NCI-H2107 treated with DMSO at 0.1 percent for 48 hours (cell line): ENCODE results near the gene ABHD1.

Experiments used
- DNase-seq: peaks from one replicate; lab custom pipeline; 2025; ENCODE audit not compliant: unreplicated experiment; lab: John Stamatoyannopoulos, UW

ABHD1 gene

GRCh38 chr2:27086724-27087593, 36.7 kb upstream of the ABHD1 start, which contains the start of gene KHK:
Gene KHK, plus strand, starts transcription at chr2:27086772. Its CDS starts 488 bp downstream, at chr2:27087260.
- no peak for DNase-seq

- DNase-seq: no peak
These were observed 35.7 kb upstream of the ABHD1 start for GRCh38 chr2:27087823-27088410.

- no peak for DNase-seq
These were observed 35.0 kb upstream of the ABHD1 start for GRCh38 chr2:27088634-27089033.

DNA sequence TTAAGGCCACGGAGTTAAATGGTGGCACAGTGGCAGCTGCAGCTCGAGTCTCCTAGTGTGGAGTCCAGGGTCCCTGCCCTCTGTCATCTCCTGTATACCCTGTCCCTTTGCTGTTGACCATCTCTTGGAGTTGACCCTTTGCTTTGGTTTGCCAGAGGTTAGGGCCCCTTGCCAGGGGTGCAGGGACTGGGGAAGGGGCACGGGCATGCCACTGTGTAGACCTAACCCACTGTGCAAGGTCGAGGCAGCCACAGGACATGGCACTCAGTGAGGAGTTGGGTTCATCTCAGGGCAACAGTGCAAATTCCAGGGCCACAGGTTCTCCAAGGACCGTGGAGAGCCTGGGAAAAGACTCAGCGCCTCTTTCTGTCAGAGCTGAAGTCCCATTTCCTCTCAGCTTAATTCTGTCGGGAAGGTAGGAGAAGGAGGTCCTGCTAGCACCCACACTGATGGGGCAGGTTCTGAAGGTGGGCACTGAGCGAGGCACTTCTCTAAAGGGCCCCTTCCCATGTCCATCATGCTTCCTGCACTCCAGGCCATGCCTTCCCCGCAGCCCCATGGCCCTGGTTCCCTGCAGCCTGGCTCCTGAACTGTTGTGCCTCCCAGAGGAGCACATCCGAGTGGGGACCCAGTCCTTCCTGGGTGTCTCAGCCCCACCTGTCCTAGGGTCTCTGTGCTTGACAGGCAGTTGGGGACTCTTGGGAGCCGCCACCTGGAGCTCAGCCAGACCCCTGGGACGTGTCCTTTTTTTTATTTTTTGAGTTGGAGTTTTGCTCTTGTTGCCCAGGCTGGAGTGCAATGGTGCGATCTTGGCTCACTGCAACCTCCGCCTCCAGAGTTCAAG, 34.3 kb upstream of the ABHD1 start:
- no peak for DNase-seq

DNA sequence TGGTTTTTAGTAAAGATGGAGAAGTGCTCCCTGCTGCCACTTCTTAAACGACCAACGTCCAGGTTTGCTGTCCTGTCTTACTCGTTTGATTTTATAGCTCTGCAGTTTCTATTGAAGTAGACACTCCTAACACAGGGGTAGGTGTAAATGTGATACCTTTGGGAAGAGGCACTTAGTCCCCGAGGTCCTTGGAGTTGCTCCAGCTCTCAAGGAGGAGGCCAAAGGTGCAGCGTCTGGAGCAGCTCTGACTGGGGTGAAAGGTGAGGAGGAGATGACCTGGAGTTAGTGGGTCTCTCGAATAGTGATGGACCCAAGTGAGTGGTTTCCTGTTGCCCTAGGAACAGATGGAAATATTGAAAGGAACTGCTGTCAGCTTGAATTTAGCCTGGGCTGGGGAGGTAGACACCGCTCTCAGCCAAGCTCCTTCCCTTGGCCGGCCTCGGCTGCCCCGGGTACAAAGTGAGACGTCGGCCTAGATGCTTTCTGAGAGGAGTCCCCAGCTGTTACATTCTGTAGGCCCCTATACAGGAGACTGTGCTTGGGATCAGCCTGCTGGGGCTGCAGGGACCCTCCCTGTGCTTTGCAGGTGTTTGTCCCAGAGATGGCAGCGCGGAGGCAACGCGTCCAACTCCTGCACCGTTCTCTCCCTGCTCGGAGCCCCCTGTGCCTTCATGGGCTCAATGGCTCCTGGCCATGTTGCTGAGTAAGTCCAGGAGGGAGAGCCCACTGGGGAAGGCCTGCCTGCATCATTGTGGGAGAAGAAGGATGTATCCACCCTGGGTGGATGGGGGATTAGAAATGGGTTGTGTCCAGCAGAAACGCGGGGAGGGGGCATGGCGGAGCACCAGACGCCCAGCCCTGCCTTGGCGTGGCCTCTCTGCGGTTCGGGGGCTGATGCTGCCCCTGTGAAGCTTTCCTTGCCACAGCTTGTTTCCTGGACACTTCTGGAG, 31.6 kb upstream of the ABHD1 start:
- no peak for DNase-seq

DNA sequence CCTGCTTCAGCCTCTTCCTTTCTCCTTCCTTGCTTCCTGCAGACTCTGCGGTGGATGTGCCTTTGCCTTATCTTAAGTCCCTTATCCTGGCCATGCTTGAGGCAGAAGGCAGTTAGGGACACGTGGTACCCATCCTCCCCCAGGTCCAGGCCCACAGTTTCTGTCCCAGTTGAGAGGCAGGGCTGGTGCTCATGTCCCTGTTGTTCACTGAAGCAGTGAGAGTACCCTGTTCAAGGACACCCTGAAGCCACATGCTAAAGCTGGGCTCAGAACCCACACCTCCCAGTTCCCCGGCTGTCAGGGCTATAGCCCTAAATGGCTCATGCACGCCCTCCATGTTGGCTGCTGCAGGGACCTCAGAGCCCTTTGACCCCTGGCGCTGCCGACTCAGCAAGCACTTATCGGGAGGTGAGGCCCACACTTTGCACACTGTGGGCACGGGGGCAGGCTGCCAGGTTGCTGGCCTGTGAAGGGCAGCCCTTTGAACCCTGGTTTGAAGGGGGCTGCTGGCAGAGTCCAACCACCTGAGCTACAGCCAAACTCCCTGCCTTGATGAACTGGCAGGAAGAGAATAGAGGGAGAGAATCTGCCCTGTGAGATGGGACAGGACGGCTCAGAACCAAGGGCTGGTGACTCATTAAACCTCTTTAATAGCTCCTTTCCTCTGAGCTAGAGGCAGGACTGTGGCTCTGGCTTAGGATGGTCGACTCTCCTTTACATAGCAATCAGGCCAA, 30.8 kb upstream of the ABHD1 start:
- no peak for DNase-seq

DNA sequence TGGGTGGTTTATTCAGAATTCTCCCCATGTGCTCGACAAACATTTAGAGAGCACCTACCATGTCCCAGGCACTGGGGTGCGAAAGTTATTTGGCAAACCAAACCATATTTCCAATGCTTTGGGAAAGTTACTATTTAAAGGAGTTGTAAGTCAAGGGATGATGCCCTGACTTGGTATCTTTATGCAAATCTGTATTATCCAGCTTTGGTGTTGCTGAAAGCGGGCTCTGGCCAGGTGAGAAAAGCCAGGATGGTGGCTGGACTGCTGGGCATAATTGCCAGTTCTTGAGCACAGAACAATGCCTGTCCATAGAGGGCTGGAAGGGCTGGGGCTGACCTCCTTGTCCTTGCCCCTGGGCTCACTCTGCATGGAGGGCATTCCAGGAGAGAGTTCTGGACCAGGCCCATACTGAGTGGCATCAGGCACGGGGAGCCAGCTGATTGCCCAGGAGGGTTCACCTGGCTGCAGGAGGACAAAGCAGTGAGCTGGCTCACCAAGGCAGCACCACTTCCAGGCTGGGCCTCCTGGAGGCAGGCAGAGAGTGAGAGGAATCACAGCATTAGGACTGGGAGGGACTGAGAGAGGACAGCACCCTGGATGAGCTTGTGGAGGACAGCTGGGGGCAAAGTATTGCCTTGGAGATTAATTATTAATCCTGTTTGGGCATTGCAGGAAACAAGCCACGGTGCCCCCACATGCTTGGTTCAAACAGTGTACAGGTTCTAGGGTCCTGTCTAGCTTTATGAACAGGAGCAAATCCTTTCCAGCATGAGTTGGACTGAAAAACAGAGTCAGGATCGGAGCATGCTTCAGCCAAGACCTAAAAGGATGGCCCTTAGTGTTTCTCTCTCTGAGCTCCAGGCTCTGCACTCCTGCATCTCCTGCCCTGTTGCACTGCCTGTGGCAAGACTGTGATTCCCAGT, 29.9 kb upstream of the ABHD1 start:
- no peak for DNase-seq

DNA sequence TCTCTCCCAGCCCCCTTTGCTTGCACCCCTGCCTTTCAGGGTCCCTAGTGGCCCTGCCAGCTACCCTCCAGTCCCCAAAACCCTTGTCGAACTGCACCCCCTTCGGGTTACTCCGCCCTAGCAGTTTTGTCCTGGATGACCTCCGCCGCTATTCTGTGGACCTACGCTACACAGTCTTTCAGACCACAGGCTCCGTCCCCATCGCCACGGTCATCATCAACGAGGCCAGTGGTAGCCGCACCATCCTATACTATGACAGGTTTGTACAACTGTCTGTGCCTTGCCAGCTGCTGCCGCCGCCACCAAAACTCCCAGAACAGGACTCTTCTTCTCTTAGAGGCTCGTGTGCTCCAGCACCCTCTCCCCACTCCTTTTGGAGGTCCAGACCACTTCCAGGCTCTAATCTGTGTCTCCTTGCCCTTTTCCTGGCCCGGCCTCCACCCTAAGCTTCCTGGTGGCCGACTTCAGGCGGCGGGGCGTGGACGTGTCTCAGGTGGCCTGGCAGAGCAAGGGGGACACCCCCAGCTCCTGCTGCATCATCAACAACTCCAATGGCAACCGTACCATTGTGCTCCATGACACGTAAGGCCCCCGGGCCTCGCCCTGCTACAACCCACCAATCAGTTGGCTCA, 29.1 kb upstream of the ABHD1 start:
- no peak for DNase-seq

- DNase-seq: no peak
These were observed 28.2 kb upstream of the ABHD1 start for GRCh38 chr2:27095427-27095744.

- DNase-seq: no peak
These were observed 27.6 kb upstream of the ABHD1 start for GRCh38 chr2:27095745-27096651.

DNA sequence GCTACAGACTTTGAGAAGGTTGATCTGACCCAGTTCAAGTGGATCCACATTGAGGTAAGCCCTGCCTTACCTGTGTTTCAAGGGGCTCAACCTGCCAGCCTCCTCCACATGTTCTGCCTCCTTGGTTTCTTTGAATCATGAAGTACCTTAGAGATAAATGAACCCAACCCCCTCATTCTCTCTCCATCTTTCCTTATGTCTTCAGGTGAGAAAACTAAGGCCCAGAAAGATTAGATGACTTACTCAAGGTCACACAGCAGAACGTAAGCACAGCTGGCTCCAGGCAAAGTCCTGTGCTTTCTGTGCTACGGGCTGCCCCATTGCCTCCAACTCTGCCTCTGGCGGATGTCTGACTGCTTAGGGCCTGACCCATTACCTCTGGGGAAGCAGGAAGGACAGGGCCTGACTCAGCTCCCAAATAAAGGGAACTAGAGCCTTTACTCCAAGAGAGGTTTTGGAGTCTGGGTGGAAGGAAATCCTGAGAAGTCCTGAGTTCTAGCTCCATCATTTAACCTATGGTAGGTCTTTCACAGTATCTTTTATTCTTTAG, 26.8 kb upstream of the ABHD1 start:
- DNase-seq: no peak

- DNase-seq: no peak
These were observed 26.3 kb upstream of the ABHD1 start for GRCh38 chr2:27097341-27097740.

GRCh38 chr2:27099334-27099955, 24.2 kb upstream of the ABHD1 start:
- no peak for DNase-seq

- no peak for DNase-seq
These were observed 23.6 kb upstream of the ABHD1 start for GRCh38 chr2:27100036-27100435.

- DNase-seq: no peak
These were observed 21.3 kb upstream of the ABHD1 start for GRCh38 chr2:27102329-27102728.

DNA sequence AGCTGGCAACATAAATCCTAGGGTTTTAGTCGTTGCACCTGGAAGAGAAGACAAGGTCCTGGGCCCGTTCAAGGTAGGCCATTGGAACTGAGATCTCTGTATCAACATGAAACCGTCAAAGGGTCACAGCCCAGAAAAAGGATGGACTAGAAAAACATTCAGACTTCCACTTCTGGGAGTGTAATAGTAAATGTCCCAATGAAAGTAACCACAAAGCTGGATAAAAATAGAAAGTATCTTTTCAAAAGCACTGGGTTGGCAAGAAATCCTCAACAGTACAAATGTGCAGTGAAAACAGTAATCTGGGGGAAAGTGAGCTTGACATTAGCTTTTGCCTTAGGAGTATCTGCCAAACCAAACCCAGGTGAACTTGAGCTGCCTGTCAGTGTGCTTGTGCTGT, 17.6 kb upstream of the ABHD1 start:
- no peak for DNase-seq

- DNase-seq: no peak
These were observed 15.4 kb upstream of the ABHD1 start for GRCh38 chr2:27108221-27108620.
